GM23248 (cell line): ENCODE data around the gene RPS3.

Experiments
- EZH2 ChIP-seq: fragments of 200-600 bp; sonication (generic); IDR thresholded peaks from 2 replicates; pipeline ENCODE4 v1.6.1; 2018; ENCODE audit warnings: antibody characterized with exemption, mild to moderate bottlenecking; ENCODE audit not compliant: insufficient read depth, poor library complexity, severe bottlenecking
- EZH2phosphoT487 ChIP-seq: fragments of 200-600 bp; sonication (generic); IDR thresholded peaks from 2 replicates; pipeline ENCODE4 v1.6.1; 2018; ENCODE audit warnings: antibody characterized with exemption, moderate library complexity, mild to moderate bottlenecking, low read depth; ENCODE audit not compliant: insufficient read depth

GRCh38 chr11:75376175-75376574, 23.1 kb upstream of the RPS3 start:
- TF ChIP-seq EZH2phosphoT487 = no peak
- no peak for TF ChIP-seq EZH2
